GM12878 (cell line): ENCODE measurements around the gene SLC3A2. TPM values are rescaled to one million over a fixed set of nuclear protein-coding genes. Genes with fewer than 3 reads are reported as not detected.

Source experiments
- ATAC-seq: fragments of 200-7000 bp; cut with Tn5 transposase; 3 replicates; pipeline ENCODE4 v1.9.1; 2020; ENCODE audit warnings: mild to moderate bottlenecking, moderate library complexity
- BruUV-seq: library from RNA; stranded (reverse); fragments of 400-500 nt; replicated peaks from 2 replicates; lab custom pipeline; 2021; lab: Mats Ljungman, UMichigan
- CTCF ChIA-PET: fragments of 300-600 bp; sonication (Branson Sonifier 250); formaldehyde crosslinking; extraction: SDS; loops from one replicate; lab custom pipeline; 2021; ENCODE audit warnings: inconsistent platforms; lab: Yijun Ruan, JAX
- POLR2A ChIA-PET: fragments of 350-600 bp; formaldehyde crosslinking; extraction: SDS; loops from one replicate; lab custom pipeline; 2021; ENCODE audit warnings: inconsistent platforms; lab: Charles Lee
- RAD21 ChIA-PET: fragments of 300-600 bp; sonication (Branson Sonifier 250); formaldehyde crosslinking; loops from one replicate; lab custom pipeline; 2023; ENCODE audit warnings: antibody characterized with exemption; ENCODE audit not compliant: unreplicated experiment; lab: Charles Lee
- SMC1A ChIA-PET: fragments of 300-600 bp; sonication (Branson Sonifier 250); formaldehyde crosslinking; loops from one replicate; lab custom pipeline; 2023; ENCODE audit not compliant: unreplicated experiment, uncharacterized antibody; lab: Charles Lee
- DNase-seq: peaks from one replicate; pipeline ENCODE4 v3.0.0-alpha.2; 2011; ENCODE audit warnings: low read depth, low spot score
- FAIRE-seq: peaks from 3 replicates; lab custom pipeline; 2011; peaks lifted over from hg19 to GRCh38; lab: Jason Lieb, UNC
- H2AFZ ChIP-seq: 2 replicates; pipeline ENCODE4 v1.6.0; 2011; ENCODE audit warnings: low read depth, low read length, control low read depth; ENCODE audit not compliant: control insufficient read depth
- H3K27ac ChIP-seq: 2 replicates; pipeline ENCODE4 v1.5.1; 2011; ENCODE audit warnings: control low read depth; ENCODE audit not compliant: control insufficient read depth, insufficient read depth
- H3K27me3 ChIP-seq, 2 experiments: replicated peaks in 1 of 2; 2 replicates each; pipeline versions ENCODE4 v1.6.0 to v1.6.1; 2011; ENCODE audit warnings: low read length in 1 of 2; ENCODE audit not compliant: control insufficient read depth in 2 of 2, insufficient read depth in 2 of 2
- H3K36me3 ChIP-seq, 2 experiments: 2 replicates each; pipeline ENCODE4 v1.5.1; 2011; ENCODE audit warnings: low read length in 1 of 2; ENCODE audit not compliant: control insufficient read depth in 2 of 2, insufficient read depth in 2 of 2
- H3K4me1 ChIP-seq: 2 replicates; pipeline ENCODE4 v1.6.1; 2011; ENCODE audit warnings: mild to moderate bottlenecking, low read length, moderate library complexity, mixed read lengths; ENCODE audit not compliant: control insufficient read depth, insufficient read depth
- H3K4me2 ChIP-seq: 2 replicates; pipeline ENCODE4 v1.6.0; 2011; ENCODE audit warnings: control low read depth; ENCODE audit not compliant: control insufficient read depth, insufficient read depth
- H3K4me3 ChIP-seq: fragments of 200-600 bp; sonication (generic); 2 replicates; pipeline ENCODE4 v1.5.1; 2016
- H3K79me2 ChIP-seq: 2 replicates; pipeline ENCODE4 v1.6.0; 2011; ENCODE audit warnings: low read length; ENCODE audit not compliant: control insufficient read depth, insufficient read depth
- H3K9ac ChIP-seq: 2 replicates; pipeline ENCODE4 v1.8.0; 2011; ENCODE audit warnings: low read length, control low read depth, mixed read lengths; ENCODE audit not compliant: control insufficient read depth, insufficient read depth
- H3K9me3 ChIP-seq: replicated peaks from 3 replicates; pipeline ENCODE4 v1.5.1; 2011; ENCODE audit warnings: mild to moderate bottlenecking, low read length; ENCODE audit not compliant: control insufficient read depth, insufficient read depth
- H4K20me1 ChIP-seq: 2 replicates; pipeline ENCODE4 v1.6.0; 2011; ENCODE audit not compliant: control insufficient read depth, insufficient read depth
- CTCF ChIP-seq, 3 experiments: IDR thresholded peaks in 2 of 3; conservative IDR thresholded peaks in 1 of 3; 2 replicates each; pipeline ENCODE4 v1.5.1; 2011; ENCODE audit warnings: low read depth in 3 of 3, low read length in 3 of 3, mild to moderate bottlenecking in 3 of 3, control low read depth in 2 of 3, moderate library complexity in 2 of 3, inconsistent platforms in 1 of 3, mixed read lengths in 1 of 3; ENCODE audit not compliant: control insufficient read depth in 2 of 3, insufficient read depth in 1 of 3; ENCODE audit errors: extremely low read depth in 1 of 3
- HCFC1 ChIP-seq: fragments of 150-350 bp; IDR thresholded peaks from 2 replicates; pipeline ENCODE4 v1.6.1; 2014; ENCODE audit warnings: low read length
- MTA3 ChIP-seq: IDR thresholded peaks from 2 replicates; pipeline ENCODE4 v1.6.1; 2012; ENCODE audit warnings: low read length, inconsistent platforms, borderline replicate concordance
- MYB ChIP-seq: fragments of 150-350 bp; IDR thresholded peaks from 2 replicates; pipeline ENCODE4 v1.6.1; 2014; ENCODE audit warnings: mild to moderate bottlenecking, low read depth, low read length, borderline replicate concordance
- NR2C1 ChIP-seq: fragments of 450-650 bp; IDR thresholded peaks from 2 replicates; pipeline ENCODE4 v1.6.1; 2017; ENCODE audit warnings: antibody characterized with exemption, mild to moderate bottlenecking, moderate library complexity
- SMAD5 ChIP-seq: IDR thresholded peaks from 2 replicates; pipeline ENCODE4 v1.6.1; 2016; ENCODE audit warnings: antibody characterized with exemption, low read depth
- TAF1 ChIP-seq: IDR thresholded peaks from 2 replicates; pipeline ENCODE4 v1.6.1; 2011; ENCODE audit warnings: mild to moderate bottlenecking, low read depth, low read length, borderline replicate concordance
- TCF12 ChIP-seq: IDR thresholded peaks from 2 replicates; pipeline ENCODE4 v1.6.1; 2011; ENCODE audit warnings: low read depth, mild to moderate bottlenecking, low read length
- ZBTB33 ChIP-seq: fragments of 450-650 bp; IDR thresholded peaks from 2 replicates; pipeline ENCODE4 v1.6.1; 2017; ENCODE audit warnings: mild to moderate bottlenecking
- ZBTB40 ChIP-seq: fragments of 450-650 bp; IDR thresholded peaks from 2 replicates; pipeline ENCODE4 v1.6.1; 2016; ENCODE audit warnings: mild to moderate bottlenecking, moderate library complexity, borderline replicate concordance
- WGBS: methylation state at CpG from one replicate; pipeline ENCODE4 v1.1.6; 2016; ENCODE audit warnings: low lambda C conversion rate; ENCODE audit not compliant: insufficient replicate concordance, insufficient coverage; ENCODE audit errors: missing lambda C conversion rate; 5-methylcytosine and 5-hydroxymethylcytosine counted together
- in situ Hi-C: fragments of 300-500 bp; cut with MboI; formaldehyde crosslinking; loops from 9 replicates; pipeline ENCODE4 v1.14.3; 2018; ENCODE audit warnings: mixed read lengths
- intact Hi-C: fragments of 100-400 bp; cut with micrococcal nuclease; formaldehyde crosslinking; loops from one replicate; pipeline ENCODE4 v1.14.2; 2022; ENCODE audit not compliant: unreplicated experiment
- polyA plus RNA-seq, 11 experiments: library from polyadenylated mRNA; depleted of rRNA in 4 of 11; unstranded in 6 of 11; stranded (reverse) in 5 of 11; fragments of >200 nt; fragmentation: Nextera tagmentation in 4 of 11; fragmentation: Illumina TruSeq in 1 of 11; extraction: Ambion mirVana in 4 of 11; extraction: Trizol in 1 of 11; gene quantifications; 1 replicate in 1 of 11; 2 replicates in 10 of 11; pipeline versions ENCODE4 v1.2.1 to v1.2.3, GENCODE V29; 2011 to 2016; ENCODE audit warnings: inconsistent platforms in 2 of 11, missing spikeins in 2 of 11, low read depth in 1 of 11
- total RNA-seq, 4 experiments: library from RNA; depleted of rRNA in 3 of 4; stranded (reverse); fragments of >200 nt in 3 of 4; fragmentation: Illumina TruSeq in 1 of 4; extraction: Trizol in 1 of 4; gene quantifications; 2 replicates each; pipeline versions ENCODE4 v1.2.1 to v1.2.3, GENCODE V29; 2013 to 2021
- TF ChIP-seq, protein P1 (sequence below): fragments of 450-650 bp; conservative IDR thresholded peaks from 2 replicates; pipeline ENCODE4 v1.6.1; 2017; ENCODE audit warnings: mild to moderate bottlenecking, moderate library complexity

The SLC3A2 gene
- total and polyA plus RNA-seq, 10 of the 15 experiments (the other 5 are each of a cell fraction or from before 2014, with no cell fraction given), result 6.9 to 158 (median 106) TPM

- intact Hi-C loops, result no loop called here
- Histone ChIP-seq H3K4me3 (peak overlapping the region; percentile 91), H4K20me1 (0 out of 2 replicates have a peak, but pooled peaks cover 3% of the 10 kb centered on the region), H3K4me2 (peak overlapping the region; percentile 94), H3K36me3 (peaks cover 17 to 32% of the 10 kb centered on the region in 2 experiments), H3K9ac (peak overlapping the region; percentile 88), H3K27ac (peak overlapping the region; percentile 88), H3K4me1 (peaks cover 17% of the 10 kb centered on the region), H3K79me2 (peaks cover 75% of the 10 kb centered on the region), H3K9me3 (no peaks in the 10 kb centered on the region), H2AFZ (no peak overlapping the region), H3K27me3 (no peaks in the 10 kb centered on the region)
- no TSS peak for BruUV-seq
- ATAC-seq (no peak), DNase-seq (no peak), FAIRE-seq (no peak)
- in situ Hi-C loops, result no loop called here
- ChIA-PET CTCF (interaction anchor here (0.6 to 5.9 kb wide), 10 partner anchors 8 to 311 kb away, joined by 3 to 68 read pairs (median 4); partner anchors contain the start of genes SLC3A2, TMEM179B and TMEM223), POLR2A (interaction anchor here (0.5 to 7.8 kb wide), 21 partner anchors 9 to 189 kb away, joined by 3 to 92 read pairs (median 5); partner anchors contain the start of genes C11orf98, CSKMT, SLC3A2 and STX5), SMC1A (interaction anchor here (0.9 to 5.2 kb wide), 17 partner anchors 9 to 187 kb away, joined by 3 to 36 read pairs (median 4); partner anchors contain the start of genes HNRNPUL2, SLC3A2, STX5 and TEX54), RAD21 (interaction anchor here (1.0 to 3.6 kb wide), 7 partner anchors 9 to 242 kb away, joined by 3 to 31 read pairs (median 5); partner anchors contain the start of genes C11orf98, CSKMT, EML3 and HNRNPUL2)
- WGBS, result under 1% methylated on average over 8 of the region's 8 CpGs
- 0 out of 2 replicates have a peak, but pooled peaks have one; percentile 56 for TF ChIP-seq MTA3
- TF ChIP-seq MYB, result no peak
- no peak for TF ChIP-seq TAF1
- no peak for TF ChIP-seq ZBTB33
- no peak for TF ChIP-seq CTCF (IDR thresholded peaks at IDR 0.05 in 2 of 3, conservative IDR thresholded peaks at IDR 0.05 in 1 of 3; ENCODE audit: control insufficient read depth in 2 of 3, extremely low read depth in 1 of 3, insufficient read depth in 1 of 3, low read depth in 3 of 3, low read length in 3 of 3)
- TF ChIP-seq HCFC1, result no peak
- TF ChIP-seq ZBTB40, result peak; percentile 57; the same call in 1 of the 2 replicates
- no peak for TF ChIP-seq NR2C1
- TF ChIP-seq SMAD5, result peak; percentile 26; the same call in 1 of the 2 replicates
- no peak for TF ChIP-seq TCF12
- TF ChIP-seq, protein P1, sequence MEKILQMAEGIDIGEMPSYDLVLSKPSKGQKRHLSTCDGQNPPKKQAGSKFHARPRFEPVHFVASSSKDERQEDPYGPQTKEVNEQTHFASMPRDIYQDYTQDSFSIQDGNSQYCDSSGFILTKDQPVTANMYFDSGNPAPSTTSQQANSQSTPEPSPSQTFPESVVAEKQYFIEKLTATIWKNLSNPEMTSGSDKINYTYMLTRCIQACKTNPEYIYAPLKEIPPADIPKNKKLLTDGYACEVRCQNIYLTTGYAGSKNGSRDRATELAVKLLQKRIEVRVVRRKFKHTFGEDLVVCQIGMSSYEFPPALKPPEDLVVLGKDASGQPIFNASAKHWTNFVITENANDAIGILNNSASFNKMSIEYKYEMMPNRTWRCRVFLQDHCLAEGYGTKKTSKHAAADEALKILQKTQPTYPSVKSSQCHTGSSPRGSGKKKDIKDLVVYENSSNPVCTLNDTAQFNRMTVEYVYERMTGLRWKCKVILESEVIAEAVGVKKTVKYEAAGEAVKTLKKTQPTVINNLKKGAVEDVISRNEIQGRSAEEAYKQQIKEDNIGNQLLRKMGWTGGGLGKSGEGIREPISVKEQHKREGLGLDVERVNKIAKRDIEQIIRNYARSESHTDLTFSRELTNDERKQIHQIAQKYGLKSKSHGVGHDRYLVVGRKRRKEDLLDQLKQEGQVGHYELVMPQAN, result no peak; the same call in 1 of the 2 replicates
Measured at GRCh38 chr11:62854013-62854824, 26.5 kb upstream of the SLC3A2 start.
